ENCODE data around the gene SPEN.

DNA sequence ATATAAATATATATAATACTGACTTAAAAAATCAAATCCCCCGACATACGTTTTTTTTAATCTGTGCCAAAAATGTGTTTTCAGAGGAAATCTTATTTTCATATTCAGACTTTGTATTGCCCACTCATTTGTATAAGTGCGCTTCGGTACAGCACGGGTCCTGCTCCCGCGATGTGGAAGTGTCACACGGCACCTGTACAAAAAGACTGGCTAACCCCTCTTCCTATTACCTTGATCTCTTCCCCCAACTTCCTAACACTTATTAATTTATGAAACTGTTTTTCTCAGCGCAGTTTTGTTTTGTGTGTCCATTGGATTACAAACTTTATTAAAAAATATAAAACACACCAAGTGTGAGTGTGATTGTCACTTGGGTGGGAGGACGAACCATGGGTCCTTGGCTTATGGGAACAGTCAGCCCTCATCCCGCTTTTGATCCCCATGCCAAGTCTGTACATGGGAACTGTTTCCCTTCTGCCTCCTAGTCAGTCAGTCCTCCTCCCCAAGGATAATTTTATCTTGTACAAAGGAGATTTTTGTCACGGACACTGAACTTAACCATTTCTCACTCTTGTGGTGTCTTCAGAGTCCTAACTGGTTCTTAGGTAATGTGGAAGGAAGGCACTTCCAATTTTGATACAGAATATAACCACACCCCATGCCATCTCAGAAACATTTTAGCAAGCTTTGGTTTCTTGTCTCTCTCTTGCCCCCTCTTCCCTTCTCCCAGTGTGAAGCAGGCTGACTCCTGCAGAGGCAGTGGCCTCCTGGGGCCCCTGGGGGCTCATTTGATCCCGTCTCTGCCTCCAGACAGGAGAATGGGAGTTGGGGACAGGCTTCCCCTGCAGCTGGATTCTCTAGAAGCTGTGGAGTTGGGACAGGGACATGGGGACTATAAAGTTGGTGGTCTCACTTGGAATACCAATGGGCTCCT is 92.9 kb downstream of the SPEN start:
- TF ChIP-seq POLR2AphosphoS5 (IDR thresholded peaks at IDR 0.05) (no peak), POLR2A (IDR thresholded peaks at IDR 0.05) (no peak), CTCF (IDR thresholded peaks at IDR 0.05) (no peak), EP300 (IDR thresholded peaks at IDR 0.05) (no peak)
